ENCODE data around the gene ATP9B.

ATP9B gene

GRCh38 chr18:79257480-79257879 is 188.3 kb downstream of the ATP9B start:
- Histone ChIP-seq H3K27ac (ENCODE audit: low read length) (no peak overlapping the region), H3F3A (ENCODE audit: insufficient read depth, low read length) (no peaks in the 10 kb centered on the region), H3K4me3 (ENCODE audit: low read length) (no peak overlapping the region), H3K9ac (ENCODE audit: low read length) (no peak overlapping the region), H3K9me2 (replicated peaks; ENCODE audit: insufficient read depth, low read length) (no peaks in the 10 kb centered on the region), H3K4me1 (ENCODE audit: low read length) (no peaks in the 10 kb centered on the region), H3K9me3 (replicated peaks; ENCODE audit: insufficient read depth, low read length) (no peaks in the 10 kb centered on the region), H3K79me2 (ENCODE audit: low read length) (no peaks in the 10 kb centered on the region), H3K4me2 (ENCODE audit: low read depth, low read length) (no peak overlapping the region), H2AFZ (ENCODE audit: low read length) (no peak overlapping the region), H3K27me3 (replicated peaks; ENCODE audit: insufficient read depth, low read length) (no peaks in the 10 kb centered on the region), H3K36me3 (replicated peaks; ENCODE audit: insufficient read depth, low read length) (no peaks in the 10 kb centered on the region), H4K20me1 (ENCODE audit: insufficient read depth, low read length) (no peaks in the 10 kb centered on the region)
- TF ChIP-seq EZH2phosphoT487 (IDR thresholded peaks at IDR 0.05; ENCODE audit: low read length) (no peak), CTCF (IDR thresholded peaks at IDR 0.05; ENCODE audit: low read length) (no peak), EZH2 (optimal IDR thresholded peaks at IDR 0.05; ENCODE audit: low read depth, low read length) (no peak)
- no peak for DNase-seq

GRCh38 chr18:79258447-79258846 is 189.3 kb downstream of the ATP9B start:
- no peak overlapping the region for H2AFZ ChIP-seq (ENCODE audit: low read length)
- H3K9ac ChIP-seq (ENCODE audit: low read length), result no peak overlapping the region
- H3K36me3 ChIP-seq (replicated peaks; ENCODE audit: insufficient read depth, low read length), result no peaks in the 10 kb centered on the region
- no peaks in the 10 kb centered on the region for H3F3A ChIP-seq (ENCODE audit: insufficient read depth, low read length)
- no peak overlapping the region for H3K4me3 ChIP-seq (ENCODE audit: low read length)
- no peaks in the 10 kb centered on the region for H3K9me3 ChIP-seq (replicated peaks; ENCODE audit: insufficient read depth, low read length)
- no peak overlapping the region for H3K4me2 ChIP-seq (ENCODE audit: low read depth, low read length)
- H3K4me1 ChIP-seq (ENCODE audit: low read length), result no peaks in the 10 kb centered on the region
- H3K27ac ChIP-seq (ENCODE audit: low read length), result no peak overlapping the region
- no peak for DNase-seq
- no peaks in the 10 kb centered on the region for H3K9me2 ChIP-seq (replicated peaks; ENCODE audit: insufficient read depth, low read length)
- TF ChIP-seq EZH2phosphoT487 (IDR thresholded peaks at IDR 0.05; ENCODE audit: low read length) (no peak), CTCF (IDR thresholded peaks at IDR 0.05; ENCODE audit: low read length) (no peak), EZH2 (optimal IDR thresholded peaks at IDR 0.05; ENCODE audit: low read depth, low read length) (no peak)
- H4K20me1 ChIP-seq (ENCODE audit: insufficient read depth, low read length), result no peaks in the 10 kb centered on the region
- no peaks in the 10 kb centered on the region for H3K79me2 ChIP-seq (ENCODE audit: low read length)
- H3K27me3 ChIP-seq (replicated peaks; ENCODE audit: insufficient read depth, low read length), result no peaks in the 10 kb centered on the region

GRCh38 chr18:79259218-79259617 is 190.0 kb downstream of the ATP9B start:
- Histone ChIP-seq H3K4me3 (ENCODE audit: low read length) (no peak overlapping the region), H3K9ac (ENCODE audit: low read length) (no peak overlapping the region), H3K27me3 (replicated peaks; ENCODE audit: insufficient read depth, low read length) (no peaks in the 10 kb centered on the region), H3K9me2 (replicated peaks; ENCODE audit: insufficient read depth, low read length) (no peaks in the 10 kb centered on the region), H3K9me3 (replicated peaks; ENCODE audit: insufficient read depth, low read length) (no peaks in the 10 kb centered on the region), H3K79me2 (ENCODE audit: low read length) (no peaks in the 10 kb centered on the region), H3K27ac (ENCODE audit: low read length) (no peak overlapping the region), H2AFZ (ENCODE audit: low read length) (no peak overlapping the region), H3K36me3 (replicated peaks; ENCODE audit: insufficient read depth, low read length) (no peaks in the 10 kb centered on the region), H3K4me2 (ENCODE audit: low read depth, low read length) (no peak overlapping the region), H3K4me1 (ENCODE audit: low read length) (no peaks in the 10 kb centered on the region), H4K20me1 (ENCODE audit: insufficient read depth, low read length) (no peaks in the 10 kb centered on the region), H3F3A (ENCODE audit: insufficient read depth, low read length) (no peaks in the 10 kb centered on the region)
- no peak for TF ChIP-seq EZH2phosphoT487 (IDR thresholded peaks at IDR 0.05; ENCODE audit: low read length)
- no peak for TF ChIP-seq CTCF (IDR thresholded peaks at IDR 0.05; ENCODE audit: low read length)
- TF ChIP-seq EZH2 (optimal IDR thresholded peaks at IDR 0.05; ENCODE audit: low read depth, low read length), result no peak
- no peak for DNase-seq

Data from MM.1S (cell line).